ENCODE measurements around the gene PIP4P1. TPM values are rescaled to one million over a fixed set of nuclear protein-coding genes. Genes with fewer than 3 reads are reported as not detected.

Gene PIP4P1
- total RNA-seq, 1 donor from 2014 or later: 34.2 TPM

GRCh38 chr14:20412876-20413743 is 48.1 kb downstream of the PIP4P1 start, which contains the start of gene TEP1:
Gene TEP1, minus strand, starts transcription at chr14:20413501. Its CDS starts 5,062 bp downstream, at chr14:20408439.
- intact Hi-C loops (cut with micrococcal nuclease): loop anchor here (1.0 to 2.0 kb wide), 6 partner anchors 42 to 268 kb away; partner anchors contain the start of genes APEX1, CCNB1IP1, PARP2 and PIP4P1

GRCh38 chr14:20412411-20412810 is 48.8 kb downstream of the PIP4P1 start:
- intact Hi-C loops (cut with micrococcal nuclease): loop anchor here (2.0 kb wide), 3 partner anchors 80 to 268 kb away; partner anchors contain the start of gene CCNB1IP1

- intact Hi-C loops (cut with micrococcal nuclease): no loop called here
Measured at GRCh38 chr14:20409226-20409625, 52.0 kb downstream of the PIP4P1 start.

Other genes starting within 250 kb of the PIP4P1 start
- gene OR11H6, start 237.7 kb downstream of the PIP4P1 start, total RNA-seq: not detected in 2 replicates
- gene OR11H7, start 232.5 kb downstream of the PIP4P1 start, total RNA-seq: not detected in 2 replicates
- not detected in 2 replicates for gene OR11H4, start 222.1 kb downstream of the PIP4P1 start, total RNA-seq
- gene TTC5, start 155.5 kb downstream of the PIP4P1 start, total RNA-seq: 24.5 and 24.6 TPM in 2 replicates
- 26.3 and 28.5 TPM in 2 replicates for gene CCNB1IP1, start 128.2 kb downstream of the PIP4P1 start, total RNA-seq
- 28.5 and 32.7 TPM in 2 replicates for gene PARP2, start 117.8 kb downstream of the PIP4P1 start, total RNA-seq
- 35.3 and 36.3 TPM in 2 replicates for gene TEP1, start 47.9 kb downstream of the PIP4P1 start, total RNA-seq
- 0.05 and 0.11 TPM in 2 replicates for gene KLHL33, start 25.3 kb downstream of the PIP4P1 start, total RNA-seq
- 64.5 and 66.6 TPM in 2 replicates for gene OSGEP, start 6.6 kb downstream of the PIP4P1 start, total RNA-seq
- 169 and 170 TPM in 2 replicates for gene APEX1, start 6.2 kb downstream of the PIP4P1 start, total RNA-seq
- 158 and 160 TPM in 2 replicates for gene PNP, start 8.0 kb upstream of the PIP4P1 start, total RNA-seq
- 0.50 and 0.52 TPM in 2 replicates for gene RNASE10, start 44.1 kb upstream of the PIP4P1 start, total RNA-seq
- gene RNASE9, start 99.6 kb upstream of the PIP4P1 start, total RNA-seq: not detected in 2 replicates
- gene RNASE11, start 126.6 kb upstream of the PIP4P1 start, total RNA-seq: not detected in 2 replicates
- gene RNASE12, start 129.9 kb upstream of the PIP4P1 start, total RNA-seq: not detected in 2 replicates
- gene OR6S1, start 180.3 kb upstream of the PIP4P1 start, total RNA-seq: not detected in 2 replicates
- 1.2 and 1.3 TPM in 2 replicates for gene RNASE4, start 223.1 kb upstream of the PIP4P1 start, total RNA-seq
- gene ANG, start 227.3 kb upstream of the PIP4P1 start, total RNA-seq: 0.77 and 0.98 TPM in 2 replicates